IMR-90 (cell line): ENCODE results near the gene PUDP. TPM values are rescaled to one million over a fixed set of nuclear protein-coding genes. Genes with fewer than 3 reads are reported as not detected.
"Not testable (repeated sequence)": the region's sequence is repeated elsewhere in the genome, so short reads cannot be mapped to it uniquely, and the experiment has no call there.

Experiments
- ATAC-seq: fragments of 200-7000 bp; cut with Tn5 transposase; 2 replicates; pipeline ENCODE4 v1.9.1; 2020; ENCODE audit warnings: low read depth, mild to moderate bottlenecking, moderate library complexity
- BruUV-seq: library from RNA; stranded (reverse); fragments of 400-500 nt; replicated peaks from 2 replicates; lab custom pipeline; 2021; lab: Mats Ljungman, UMichigan
- CTCF ChIA-PET: fragments of 300-600 bp; formaldehyde crosslinking; extraction: SDS; loops from one replicate; lab custom pipeline; 2021; ENCODE audit warnings: antibody characterized with exemption; lab: Yijun Ruan, JAX
- POLR2A ChIA-PET: fragments of 300-600 bp; sonication (Branson Sonifier 250); formaldehyde crosslinking; loops from one replicate; lab custom pipeline; 2022; ENCODE audit warnings: antibody characterized with exemption; ENCODE audit not compliant: unreplicated experiment; lab: Charles Lee
- DNase-seq: peaks from one replicate; pipeline ENCODE4 v3.0.0; 2013
- H2AFZ ChIP-seq: replicated peaks from 2 replicates; pipeline ENCODE3; 2013; ENCODE audit warnings: low read length, mild to moderate bottlenecking; ENCODE audit not compliant: poor library complexity
- H2AK5ac ChIP-seq: 2 replicates; pipeline ENCODE4 v1.6.1; 2013; ENCODE audit warnings: low read depth, low read length, inconsistent platforms
- H2AK9ac ChIP-seq: replicated peaks from 2 replicates; pipeline ENCODE3; 2013; ENCODE audit warnings: mild to moderate bottlenecking, low read depth, low read length, moderate library complexity; ENCODE audit not compliant: poor library complexity
- H2BK120ac ChIP-seq: 2 replicates; pipeline ENCODE4 v1.6.1; 2013; ENCODE audit warnings: low read depth, low read length, inconsistent platforms
- H2BK15ac ChIP-seq: 3 replicates; pipeline ENCODE4 v1.6.1; 2013; ENCODE audit warnings: low read depth, low read length, inconsistent platforms
- H2BK20ac ChIP-seq: 2 replicates; pipeline ENCODE4 v1.6.1; 2013; ENCODE audit warnings: low read depth, mild to moderate bottlenecking, inconsistent platforms, low read length, moderate library complexity
- H2BK5ac ChIP-seq: 2 replicates; pipeline ENCODE4 v1.6.1; 2013; ENCODE audit warnings: mild to moderate bottlenecking, low read depth, low read length, inconsistent platforms; ENCODE audit not compliant: poor library complexity, severe bottlenecking
- H3K14ac ChIP-seq: replicated peaks from 2 replicates; pipeline ENCODE4 v1.6.1; 2013; ENCODE audit warnings: low read depth, low read length, inconsistent platforms
- H3K18ac ChIP-seq: 2 replicates; pipeline ENCODE4 v1.6.1; 2013; ENCODE audit warnings: low read depth, low read length, control low read depth
- H3K23ac ChIP-seq: 2 replicates; pipeline ENCODE4 v1.6.1; 2013; ENCODE audit warnings: low read depth, low read length, inconsistent platforms
- H3K27ac ChIP-seq: 2 replicates; pipeline ENCODE4 v1.5.1; 2013; ENCODE audit warnings: mild to moderate bottlenecking, control low read depth, low read length; ENCODE audit not compliant: insufficient read depth
- H3K27me3 ChIP-seq: 2 replicates; pipeline ENCODE4 v1.6.1; 2013; ENCODE audit warnings: low read length; ENCODE audit not compliant: control insufficient read depth, insufficient read depth
- H3K36me3 ChIP-seq: 2 replicates; pipeline ENCODE4 v1.6.1; 2013; ENCODE audit warnings: low read length, mixed read lengths; ENCODE audit not compliant: control insufficient read depth, insufficient read depth
- H3K4ac ChIP-seq: 2 replicates; pipeline ENCODE4 v1.6.1; 2013; ENCODE audit warnings: low read depth, low read length, inconsistent platforms
- H3K4me1 ChIP-seq: 2 replicates; pipeline ENCODE4 v1.6.1; 2013; ENCODE audit warnings: low read length, mixed read lengths; ENCODE audit not compliant: control insufficient read depth, insufficient read depth
- H3K4me2 ChIP-seq: 2 replicates; pipeline ENCODE4 v1.6.1; 2013; ENCODE audit warnings: low read depth, mild to moderate bottlenecking, control low read depth, low read length, moderate library complexity
- H3K4me3 ChIP-seq: 2 replicates; pipeline ENCODE4 v1.5.1; 2013; ENCODE audit warnings: low read depth, mild to moderate bottlenecking, control low read depth, low read length, moderate library complexity; ENCODE audit not compliant: insufficient read depth
- H3K56ac ChIP-seq: 2 replicates; pipeline ENCODE4 v1.6.1; 2013; ENCODE audit warnings: low read length, inconsistent platforms; ENCODE audit not compliant: insufficient read depth; ENCODE audit errors: extremely low read depth
- H3K79me1 ChIP-seq, 2 experiments: 2 replicates each; pipeline ENCODE4 v1.6.1; 2013; ENCODE audit warnings: low read length in 2 of 2, inconsistent platforms in 1 of 2, low read depth in 1 of 2
- H3K9ac ChIP-seq: 2 replicates; pipeline ENCODE4 v1.6.1; 2013; ENCODE audit warnings: low read depth, low read length, control low read depth
- H3K9me1 ChIP-seq: 2 replicates; pipeline ENCODE4 v1.6.1; 2013; ENCODE audit warnings: low read length, inconsistent platforms; ENCODE audit not compliant: insufficient read depth
- H3K9me3 ChIP-seq: 2 replicates; pipeline ENCODE4 v1.6.1; 2013; ENCODE audit warnings: low read length; ENCODE audit not compliant: control insufficient read depth, insufficient read depth
- H4K20me1 ChIP-seq: 2 replicates; pipeline ENCODE4 v1.6.1; 2013; ENCODE audit warnings: low read length, inconsistent platforms; ENCODE audit not compliant: insufficient read depth
- H4K5ac ChIP-seq: 2 replicates; pipeline ENCODE4 v1.6.1; 2013; ENCODE audit warnings: mild to moderate bottlenecking, low read depth, low read length, control low read depth
- H4K8ac ChIP-seq, 2 experiments: 2 replicates each; pipeline ENCODE4 v1.6.1; 2013; ENCODE audit warnings: low read depth in 2 of 2, low read length in 2 of 2, control low read depth in 1 of 2, inconsistent platforms in 1 of 2
- H4K91ac ChIP-seq: 2 replicates; pipeline ENCODE4 v1.6.1; 2013; ENCODE audit warnings: low read depth, low read length, inconsistent platforms; ENCODE audit not compliant: insufficient read depth
- WGBS, 2 experiments: methylation state at CpG; one replicate each; pipeline versions ENCODE4 v1.1.5 to v1.1.7; 2013; ENCODE audit warnings: missing lambda C conversion rate in 2 of 2; ENCODE audit not compliant: insufficient read length in 1 of 2; ENCODE audit errors: extremely low coverage in 2 of 2; 5-methylcytosine and 5-hydroxymethylcytosine counted together
- dilution Hi-C: fragments of 300-500 bp; cut with HindIII; formaldehyde crosslinking; loops from one replicate; pipeline ENCODE4 v1.14.3; 2018; ENCODE audit warnings: low sequenced_read_pairs; ENCODE audit not compliant: unreplicated experiment
- in situ Hi-C: fragments of 300-500 bp; cut with MboI; formaldehyde crosslinking; loops from 3 replicates; pipeline ENCODE4 v1.14.3; 2019; ENCODE audit warnings: low sequenced_read_pairs, inconsistent platforms, mixed read lengths
- intact Hi-C: fragments of 100-400 bp; cut with micrococcal nuclease; formaldehyde crosslinking; loops from 2 replicates; pipeline ENCODE4 v1.10.0; 2022
- polyA plus RNA-seq, 3 experiments: library from polyadenylated mRNA; depleted of rRNA; stranded (reverse); fragments of >200 nt; gene quantifications; 2 replicates each; pipeline ENCODE4 v1.2.3, GENCODE V29; 2012; ENCODE audit warnings: low replicate concordance in 1 of 3
- total RNA-seq: library from RNA; depleted of rRNA; stranded (reverse); fragments of >200 nt; gene quantifications from 2 replicates; pipeline ENCODE4 v1.2.3, GENCODE V29; 2012

The PUDP gene
- total and polyA plus RNA-seq, 2 of the 4 experiments (the other 2 are of a cell fraction) = 22.2 to 28.6 TPM

DNA sequence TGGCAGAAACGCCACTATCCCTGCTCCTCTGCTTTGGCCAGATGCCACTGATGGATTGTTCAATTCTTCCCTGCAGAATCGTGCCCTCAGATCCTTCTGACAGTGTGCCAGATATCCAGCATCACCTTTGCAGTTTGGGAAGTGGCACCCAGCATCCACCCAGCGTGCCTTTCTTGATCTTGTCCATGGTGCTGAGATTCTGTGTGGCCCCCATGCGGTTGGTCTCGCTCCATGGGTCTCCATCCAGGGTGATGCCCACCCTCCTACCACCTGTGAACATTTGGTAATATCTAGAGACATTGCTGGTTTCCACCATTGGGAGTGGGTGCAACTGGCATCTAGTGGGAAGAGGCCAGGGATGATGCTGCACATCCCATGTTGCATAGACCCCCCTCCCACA is 121.6 kb downstream of the PUDP start:
- POLR2A ChIA-PET, H3K14ac ChIP-seq, CTCF ChIA-PET, H3K79me1 ChIP-seq, H4K8ac ChIP-seq, H4K91ac ChIP-seq, H3K36me3 ChIP-seq, H2AFZ ChIP-seq, H3K4me3 ChIP-seq, H3K23ac ChIP-seq, H2BK15ac ChIP-seq, DNase-seq, H2AK5ac ChIP-seq, H3K9ac ChIP-seq, H2BK5ac ChIP-seq, H2BK20ac ChIP-seq, H3K9me1 ChIP-seq, H2AK9ac ChIP-seq, dilution Hi-C loops, ATAC-seq, intact Hi-C loops, H3K9me3 ChIP-seq, H3K4me2 ChIP-seq, H2BK120ac ChIP-seq, BruUV-seq, H3K4ac ChIP-seq, H3K27me3 ChIP-seq, H4K20me1 ChIP-seq, H3K56ac ChIP-seq, H3K27ac ChIP-seq, H4K5ac ChIP-seq, in situ Hi-C loops, H3K4me1 ChIP-seq, H3K18ac ChIP-seq: not testable (repeated sequence)
- WGBS, 2 experiments = no CpG with 5 or more reads among the region's 5 CpGs
